K562 (cell line): ENCODE results near the gene NT5C2. TPM values are rescaled to one million over a fixed set of nuclear protein-coding genes. Genes with fewer than 3 reads are reported as not detected.
A peak's percentile ranks its signal among the peaks of the same experiment; 100 is the strongest.

Experiments used
- ARID2 ChIP-seq: fragments of 450-650 bp; IDR thresholded peaks from 2 replicates; pipeline ENCODE4 v1.6.1; 2017; ENCODE audit warnings: antibody characterized with exemption, mild to moderate bottlenecking
- CEBPB ChIP-seq: fragments of 450-650 bp; IDR thresholded peaks from 2 replicates; pipeline ENCODE4 v1.6.1; 2016; ENCODE audit warnings: missing genetic modification characterization, missing compliant biosample characterization
- FUS ChIP-seq: fragments of 200-400 bp; formaldehyde crosslinking; optimal IDR thresholded peaks from 2 replicates; pipeline ENCODE3; 2017; ENCODE audit warnings: low read depth, low read length
- GTF2E2 ChIP-seq: fragments of 200-800 bp; sonication (Bioruptor generic); IDR thresholded peaks from 2 replicates; pipeline ENCODE4 v1.6.1; 2016; ENCODE audit warnings: missing genetic modification characterization, missing compliant biosample characterization
- NR0B1 ChIP-seq: fragments of 450-650 bp; IDR thresholded peaks from one replicate; pipeline ENCODE4 v1.6.1; 2018; ENCODE audit warnings: mild to moderate bottlenecking, moderate library complexity; ENCODE audit not compliant: partially characterized antibody
- PHF8 ChIP-seq: fragments of 200-600 bp; sonication (generic); IDR thresholded peaks from 2 replicates; pipeline ENCODE4 v1.6.1; 2012; ENCODE audit warnings: mixed run types, mild to moderate bottlenecking, inconsistent platforms, low read length, moderate library complexity, borderline replicate concordance
- RBM25 ChIP-seq: fragments of 200-400 bp; formaldehyde crosslinking; IDR thresholded peaks from 2 replicates; pipeline ENCODE4 v1.6.1; 2018; ENCODE audit warnings: low read length, low read depth, moderate library complexity; ENCODE audit not compliant: severe bottlenecking
- USF1 ChIP-seq: sonication (generic); formaldehyde crosslinking; IDR thresholded peaks from 2 replicates; pipeline ENCODE4 v1.9.0; 2022; ENCODE audit warnings: mild to moderate bottlenecking, missing genetic modification reagents
- ZBTB40 ChIP-seq, 2 experiments: fragments of 450-650 bp in 1 of 2; sonication (generic) in 1 of 2; formaldehyde crosslinking in 1 of 2; IDR thresholded peaks; 2 replicates each; pipeline versions ENCODE4 v1.7.1 to v1.9.0; 2016 to 2022; ENCODE audit warnings: inconsistent platforms in 1 of 2, mild to moderate bottlenecking in 1 of 2, missing genetic modification reagents in 1 of 2
- ZFPM2 ChIP-seq: fragments of 250-450 bp; sonication (Bioruptor Pico); IDR thresholded peaks from 2 replicates; pipeline ENCODE4 v1.5.1; 2022; ENCODE audit warnings: mild to moderate bottlenecking
- ZNF217 ChIP-seq: sonication (generic); formaldehyde crosslinking; IDR thresholded peaks from 2 replicates; pipeline ENCODE4 v1.8.0; 2022; ENCODE audit warnings: mild to moderate bottlenecking, missing genetic modification reagents
- polyA plus RNA-seq, 8 experiments: library from polyadenylated mRNA; depleted of rRNA in 4 of 8; stranded (reverse) in 5 of 8; unstranded in 3 of 8; fragments of >200 nt; fragmentation: Nextera tagmentation in 2 of 8; fragmentation: Illumina TruSeq in 1 of 8; extraction: Ambion mirVana in 2 of 8; extraction: Trizol in 1 of 8; gene quantifications; 2 replicates each; pipeline versions ENCODE4 v1.2.1 to v1.2.3, GENCODE V29; 2011 to 2014; ENCODE audit warnings: inconsistent platforms in 1 of 8, missing spikeins in 1 of 8
- total RNA-seq, 7 experiments: library from RNA; depleted of rRNA in 6 of 7; stranded (reverse); fragments of >200 nt in 6 of 7; fragmentation: Illumina TruSeq in 2 of 7; extraction: Trizol in 2 of 7; gene quantifications; 2 replicates each; pipeline versions ENCODE4 v1.2.1 to v1.2.3, GENCODE V29; 2011 to 2021; ENCODE audit warnings: low replicate concordance in 1 of 7
- TF ChIP-seq, protein P1 (sequence below): sonication (generic); formaldehyde crosslinking; IDR thresholded peaks from 2 replicates; pipeline ENCODE4 v1.5.0; 2020; ENCODE audit warnings: missing genetic modification reagents

The NT5C2 gene
- total and polyA plus RNA-seq, 9 of the 15 experiments (the other 6 are each of a cell fraction or from before 2014, with no cell fraction given), result 11.3 to 45.2 (median 27.7) TPM

GRCh38 chr10:103192451-103193106 is 493 bp downstream of the NT5C2 start (continued):
- TF ChIP-seq ZBTB40 (IDR thresholded peaks at IDR 0.05), result peak; percentile 31; the same call in 1 of the 2 replicates
- no peak for TF ChIP-seq ZBTB40 (CRISPR knock-in tag; IDR thresholded peaks at IDR 0.05)
- TF ChIP-seq PHF8, result peak; percentile 77
- no peak for TF ChIP-seq ZFPM2 (CRISPR knock-in tag)
- TF ChIP-seq CEBPB (tag), result no peak
- no peak for TF ChIP-seq USF1 (CRISPR knock-in tag)
- TF ChIP-seq, protein P1, sequence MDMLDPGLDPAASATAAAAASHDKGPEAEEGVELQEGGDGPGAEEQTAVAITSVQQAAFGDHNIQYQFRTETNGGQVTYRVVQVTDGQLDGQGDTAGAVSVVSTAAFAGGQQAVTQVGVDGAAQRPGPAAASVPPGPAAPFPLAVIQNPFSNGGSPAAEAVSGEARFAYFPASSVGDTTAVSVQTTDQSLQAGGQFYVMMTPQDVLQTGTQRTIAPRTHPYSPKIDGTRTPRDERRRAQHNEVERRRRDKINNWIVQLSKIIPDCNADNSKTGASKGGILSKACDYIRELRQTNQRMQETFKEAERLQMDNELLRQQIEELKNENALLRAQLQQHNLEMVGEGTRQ (CRISPR knock-in tag), result no peak
- no peak for TF ChIP-seq FUS
- no peak for TF ChIP-seq NR0B1
- TF ChIP-seq GTF2E2 (tag), result 0 out of 2 replicates have a peak, but pooled peaks have one; percentile 42
- TF ChIP-seq ZNF217 (CRISPR knock-in tag), result no peak
- no peak for TF ChIP-seq ARID2
- no peak for TF ChIP-seq RBM25
